ENCODE measurements around the gene RIF1.

GRCh38 chr2:151401149-151401548 is 8.6 kb upstream of the RIF1 start:
- TF ChIP-seq POLR2AphosphoS5 (IDR thresholded peaks at IDR 0.05) (no peak), CTCF (IDR thresholded peaks at IDR 0.05) (no peak)

All from sigmoid colon (tissue), 4 donors.